T-helper 2 cell (primary cell): ENCODE data around the gene TSPAN32.

Experiments used
- DNase-seq, 5 experiments: peaks; one replicate each; pipeline versions ENCODE4 v3.0.0 to v3.0.0-alpha.2; 2012 to 2022
- total RNA-seq, 2 donors: gene quantifications; one replicate each; lab custom pipeline; 2026; lab: John Stamatoyannopoulos, UW

TSPAN32 gene
- total RNA-seq: 20.0 to 34.4 reads per million in 2 donors

DNA sequence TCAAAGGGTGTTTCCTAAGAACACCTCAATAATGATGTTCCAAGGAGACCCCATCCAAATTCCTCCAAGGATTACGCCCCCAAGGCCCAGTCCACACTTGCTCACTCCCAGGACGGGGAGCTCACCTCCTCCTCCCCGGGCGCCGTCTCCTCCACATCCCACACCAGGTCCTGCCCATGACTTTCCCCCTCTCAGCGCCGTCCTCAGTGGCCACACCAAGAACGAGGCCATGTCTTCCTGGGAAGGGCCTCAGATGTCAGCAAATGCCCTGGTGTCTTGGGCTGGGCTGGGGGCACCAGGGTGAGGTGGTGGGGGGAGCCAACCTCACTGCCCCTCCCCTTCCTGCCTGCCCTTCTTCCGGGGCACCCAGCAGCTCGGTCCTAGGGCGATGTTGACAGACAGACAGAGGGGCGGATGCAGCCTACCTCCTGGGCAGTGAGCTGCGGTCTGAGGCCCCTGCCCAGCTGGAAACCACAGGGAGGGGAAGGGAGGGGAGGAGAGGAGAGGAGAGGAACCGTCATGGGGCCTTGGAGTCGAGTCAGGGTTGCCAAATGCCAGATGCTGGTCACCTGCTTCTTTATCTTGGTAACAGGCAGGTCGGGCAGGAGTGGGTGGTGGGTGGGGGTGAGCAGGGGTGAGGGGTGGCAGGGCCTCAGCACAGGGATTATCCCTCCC, at the start of gene TSPAN32, which contains the start of gene C11orf21:
TSPAN32 (plus strand) TSS at position 383 of the 675 bp plus-strand sequence; CDS start at position 520, 137 bp downstream.
C11orf21 (minus strand) TSS at position 288 of the 675 bp plus-strand sequence; CDS start at position 178, 110 bp downstream.
- DNase-seq: peak in 3 of 5 experiments; percentile 47 to 84 (median 72)

- no peak for DNase-seq
Observed at GRCh38 chr11:2252018-2252417, 49.8 kb upstream of the TSPAN32 start.

DNA sequence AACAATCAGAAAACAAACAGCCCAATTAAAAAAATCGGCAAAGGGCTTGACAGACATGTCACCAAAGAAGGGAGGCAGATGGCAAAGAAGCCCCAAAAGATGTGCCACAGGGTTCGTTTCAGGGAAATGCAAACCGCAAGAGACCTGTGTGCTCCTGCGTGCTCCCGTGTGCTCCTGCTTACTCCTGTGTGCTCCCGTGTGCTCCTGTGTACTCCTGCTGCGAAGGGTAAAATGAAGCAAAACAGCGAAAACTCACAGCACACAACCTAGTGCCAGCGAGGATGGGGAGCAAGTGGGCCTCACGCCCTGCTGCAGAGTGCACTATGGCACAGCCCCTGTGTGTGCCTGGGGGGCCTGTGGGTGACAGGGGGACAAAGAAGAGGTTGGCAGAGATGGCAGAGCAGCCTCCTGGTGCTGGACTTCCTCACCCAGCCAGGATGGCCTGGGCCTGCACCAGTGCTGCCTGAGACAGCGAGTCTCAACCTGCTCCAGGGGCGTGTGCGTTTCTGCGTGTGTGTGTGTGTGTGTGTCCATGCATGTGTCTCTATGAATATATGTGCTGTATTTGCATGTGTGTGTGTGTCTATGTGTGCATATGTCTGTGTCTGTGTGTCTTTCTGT, 45.4 kb upstream of the TSPAN32 start:
- no peak for DNase-seq

DNA sequence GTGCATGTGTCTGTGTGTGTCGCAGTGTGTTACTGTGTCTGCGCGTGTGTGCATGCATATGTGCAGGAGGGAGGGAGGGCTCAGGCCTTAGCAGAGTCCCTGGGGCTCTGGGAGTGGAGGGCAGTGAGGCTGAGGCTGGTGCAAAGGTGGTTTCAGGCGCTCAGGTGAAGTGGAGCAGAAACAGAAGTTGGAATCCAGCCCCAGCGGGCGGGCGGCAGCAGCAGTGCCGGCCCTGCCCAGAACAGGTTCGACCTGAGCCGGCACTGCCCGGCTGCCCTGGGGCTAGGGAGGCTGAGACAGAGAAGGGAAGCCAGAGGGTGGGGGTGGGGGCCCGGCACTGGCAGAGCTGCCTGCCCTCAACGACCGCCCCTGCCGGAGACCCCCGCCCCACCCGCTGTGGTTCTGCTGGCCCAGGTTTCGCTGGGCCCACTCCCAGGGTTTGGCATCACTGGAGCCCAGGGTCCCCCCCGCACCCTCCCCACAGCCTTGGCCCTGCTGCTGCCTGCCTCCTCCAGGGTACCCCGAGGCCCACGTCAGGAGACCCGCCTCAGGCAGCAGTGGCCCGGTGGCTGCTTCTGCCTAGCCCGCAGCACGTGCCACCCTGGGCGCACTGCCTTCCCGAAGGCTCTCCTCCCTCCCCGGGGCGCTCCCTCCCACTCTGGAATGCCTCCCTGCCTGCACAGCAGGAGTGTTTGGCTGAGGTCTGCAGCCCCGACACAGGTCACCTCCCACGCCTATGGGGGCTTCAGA, 44.7 kb upstream of the TSPAN32 start:
- no peak for DNase-seq

DNA sequence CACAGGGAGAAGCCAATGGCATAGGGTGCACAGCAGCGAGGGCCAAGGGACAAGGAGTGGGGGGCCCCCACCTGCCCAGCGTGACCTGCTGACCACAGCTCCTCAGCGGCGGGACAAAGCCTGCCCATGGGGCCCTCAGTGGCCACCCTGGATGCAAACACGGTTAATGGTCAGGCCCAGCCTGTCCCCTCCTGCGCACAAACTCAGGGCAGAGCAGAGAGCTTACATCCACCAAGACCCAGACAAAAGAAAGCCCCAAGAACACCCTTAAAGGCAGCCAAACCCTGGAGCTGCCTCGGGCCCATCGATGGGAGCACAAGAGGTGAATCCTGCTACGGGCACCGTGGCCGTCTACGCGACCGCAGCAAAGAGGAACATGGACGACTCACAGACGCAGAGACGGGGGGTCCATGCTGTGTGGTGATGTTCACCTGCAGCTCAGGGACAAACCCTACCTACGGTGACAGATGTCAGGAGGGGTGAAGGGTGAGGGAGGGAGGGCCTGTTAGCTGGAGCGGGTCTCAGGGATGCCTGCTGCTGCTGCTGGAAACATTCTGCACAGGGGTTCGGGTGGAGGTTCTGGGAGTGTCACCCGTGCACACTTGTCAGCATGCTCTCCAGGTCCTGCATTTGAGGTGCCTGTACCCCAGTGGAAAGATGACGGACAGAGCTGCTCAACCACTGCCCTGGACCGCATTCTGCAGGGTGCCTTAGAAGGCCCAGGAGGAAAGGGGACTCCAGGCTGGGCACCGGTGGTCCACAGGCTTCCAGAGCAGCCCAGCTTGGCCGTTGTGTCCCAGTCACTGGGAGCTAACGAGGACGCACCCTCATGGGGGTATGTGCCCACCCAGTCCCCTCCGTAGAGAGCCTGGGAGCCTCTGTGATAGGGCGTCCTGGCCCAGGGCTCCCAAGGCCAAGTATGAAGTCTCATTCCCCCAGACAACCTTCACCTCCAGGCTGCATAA, 43.0 kb upstream of the TSPAN32 start:
- no peak for DNase-seq

DNA sequence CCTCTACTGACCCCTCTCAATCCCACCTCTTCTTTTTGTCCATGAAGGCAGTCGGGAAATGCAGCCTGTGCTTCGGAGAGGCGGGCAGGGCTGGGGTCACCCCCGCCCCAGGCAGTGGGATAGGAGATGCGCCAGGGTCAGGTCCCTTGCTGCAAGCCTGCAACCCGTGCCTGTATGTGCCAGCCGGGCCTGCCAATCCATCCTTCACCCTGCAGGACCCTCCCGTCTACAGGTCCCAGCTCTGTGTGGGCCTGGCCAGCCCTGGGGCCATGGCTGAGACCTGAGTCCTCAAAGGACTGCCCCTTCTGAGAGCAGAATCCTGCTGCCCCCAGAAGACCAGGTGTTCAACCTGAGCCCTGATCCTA, 42.4 kb upstream of the TSPAN32 start:
- DNase-seq: no peak

DNA sequence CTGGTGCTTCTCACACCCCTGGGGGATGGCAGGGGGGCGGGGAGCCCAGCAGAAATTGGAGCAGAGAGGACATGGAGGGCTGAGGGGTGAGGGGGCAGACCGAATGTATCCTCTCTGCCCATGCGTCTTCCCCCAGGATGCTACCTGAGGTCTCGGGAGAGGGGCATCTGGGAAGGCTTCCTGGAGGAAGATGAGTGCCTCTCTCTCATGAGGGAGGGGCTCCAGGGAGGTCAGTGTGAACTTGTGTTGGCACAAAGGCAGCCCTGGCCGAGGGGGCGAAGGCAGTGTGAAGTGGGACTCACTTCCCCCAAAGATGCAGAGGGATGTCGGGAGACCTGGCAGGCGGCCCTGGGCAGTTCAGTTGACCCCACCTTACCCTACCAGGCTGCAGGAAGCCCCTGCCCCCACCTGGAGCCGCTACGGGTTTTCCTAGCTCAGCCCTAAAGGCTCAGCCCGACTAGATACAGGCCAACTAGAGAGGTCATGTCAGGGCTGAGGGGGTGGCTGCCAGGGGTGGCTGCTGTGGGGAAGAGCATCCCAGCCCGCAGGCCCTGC, 41.8 kb upstream of the TSPAN32 start:
- DNase-seq: no peak

GRCh38 chr11:2260491-2261364, 41.1 kb upstream of the TSPAN32 start:
- no peak for DNase-seq

DNA sequence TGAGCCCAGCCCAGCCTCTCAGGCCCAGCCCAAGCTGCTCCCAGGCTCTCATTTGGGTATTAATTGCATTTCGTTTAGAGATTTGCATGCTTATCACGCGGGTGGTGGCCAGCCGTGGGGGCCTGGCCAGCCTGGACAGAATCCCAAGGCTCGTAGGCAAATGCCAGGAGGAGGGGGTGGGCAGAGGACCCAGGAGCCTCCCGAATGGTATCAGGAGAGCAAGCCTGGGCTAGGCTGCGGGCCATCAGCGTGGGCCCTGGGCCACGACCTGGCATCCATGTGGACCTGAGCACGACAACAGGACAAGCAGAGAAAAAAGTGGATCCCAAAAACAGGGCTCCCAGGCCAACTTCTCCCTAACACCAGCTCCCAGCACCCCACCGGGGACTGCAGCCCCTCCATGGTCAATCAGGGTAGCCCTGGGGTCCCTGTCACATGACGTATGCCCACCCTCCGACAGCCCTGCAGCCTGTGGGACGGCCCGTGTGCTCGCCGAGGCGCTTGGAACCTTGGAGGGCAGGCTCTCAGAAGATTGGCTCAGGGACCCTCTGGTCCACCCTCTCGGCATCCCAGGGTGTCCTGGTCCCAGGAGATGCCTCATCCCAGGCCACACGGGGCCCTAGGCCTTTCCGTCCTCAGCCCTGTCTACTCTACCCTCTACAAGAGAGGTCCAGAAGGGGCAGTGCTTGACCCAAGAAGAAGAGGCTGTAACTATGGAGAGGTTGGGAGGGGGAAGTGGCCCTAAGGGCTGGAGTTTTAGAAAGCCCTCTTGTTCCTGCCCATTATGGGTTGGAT, 40.2 kb upstream of the TSPAN32 start:
- DNase-seq: no peak

GRCh38 chr11:2262301-2263070, 39.3 kb upstream of the TSPAN32 start:
- no peak for DNase-seq

DNA sequence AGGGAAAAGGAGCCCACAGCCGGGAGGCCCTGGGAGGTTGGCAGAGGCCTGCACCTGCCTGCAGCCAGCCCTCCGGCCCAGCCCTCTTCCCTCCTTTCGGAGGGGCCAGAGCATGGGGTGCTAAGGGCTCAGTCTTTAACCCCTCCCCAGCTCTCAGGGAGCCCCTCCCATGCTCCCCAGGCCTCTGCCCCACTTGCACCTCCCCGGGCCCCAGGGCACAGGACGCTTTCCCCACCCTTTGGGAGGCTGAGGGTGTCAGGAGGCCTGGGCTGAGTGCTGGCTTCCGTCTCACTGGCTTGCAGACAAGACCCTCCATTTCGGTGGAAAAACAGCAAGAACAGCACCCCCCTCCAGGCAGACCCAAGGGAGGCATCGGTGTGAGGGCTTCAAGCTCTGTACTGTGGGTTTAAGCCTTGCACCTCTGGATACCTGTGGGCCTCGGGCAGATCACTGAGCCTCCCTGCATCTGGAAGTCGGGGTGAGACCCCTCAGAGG, 38.7 kb upstream of the TSPAN32 start:
- no peak for DNase-seq

DNA sequence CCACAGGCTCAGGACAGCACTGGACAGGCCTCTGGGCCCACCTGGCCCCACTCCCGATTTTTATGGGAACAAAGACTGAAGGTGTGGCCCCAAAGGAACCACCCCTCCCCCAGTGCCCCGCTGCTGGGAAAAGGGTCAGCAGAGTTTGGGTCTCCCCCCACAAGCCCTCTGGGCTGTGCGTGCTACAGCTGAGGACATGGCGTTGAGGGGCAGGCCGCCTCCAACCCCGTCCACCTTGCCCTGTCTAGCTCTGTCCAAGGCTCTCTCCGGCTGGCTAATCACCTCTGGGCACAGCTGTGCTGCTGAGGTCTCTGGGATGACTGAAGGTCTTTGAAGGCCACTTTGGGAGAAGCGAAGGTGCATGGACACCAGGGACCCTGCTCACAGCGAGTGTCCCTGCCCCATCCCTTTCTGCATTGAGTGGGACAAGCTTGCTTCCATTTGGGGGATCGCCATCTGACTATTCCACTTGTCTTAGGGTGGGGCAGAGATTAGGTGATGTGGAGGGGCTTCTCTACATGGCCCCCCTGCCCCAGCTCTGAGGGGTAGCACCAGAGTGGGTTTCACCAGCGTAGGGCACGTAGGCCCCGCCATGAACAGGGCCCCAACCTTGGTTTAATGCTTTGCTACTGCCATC, 38.0 kb upstream of the TSPAN32 start:
- DNase-seq: no peak

GRCh38 chr11:2264366-2265053, 37.3 kb upstream of the TSPAN32 start:
- DNase-seq: no peak

DNA sequence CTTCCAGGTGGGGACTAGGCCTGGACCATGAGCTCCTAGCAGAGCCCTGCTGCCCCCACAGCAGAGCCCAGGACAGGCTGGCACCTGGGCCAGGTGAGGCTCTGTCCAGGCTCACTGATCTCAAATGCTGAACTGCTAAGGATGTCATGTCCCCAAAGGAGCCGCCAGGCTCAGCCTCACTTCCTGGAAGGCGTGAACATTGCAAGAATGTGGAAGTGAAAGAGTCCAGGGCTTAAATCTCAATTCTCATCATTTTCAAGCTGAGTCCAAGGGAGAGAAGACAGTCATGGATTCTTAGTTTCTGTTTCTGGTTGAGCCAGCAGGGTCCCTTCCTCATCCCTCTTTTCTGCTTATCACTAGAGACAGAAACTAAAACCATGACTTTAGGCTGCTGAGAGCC, 36.4 kb upstream of the TSPAN32 start:
- peak in 1 of 5 experiments; percentile 5 for DNase-seq

- peak in 1 of 5 experiments; percentile 36 for DNase-seq
Observed at GRCh38 chr11:2265854-2266585, 35.8 kb upstream of the TSPAN32 start.

GRCh38 chr11:2266586-2267305, 35.1 kb upstream of the TSPAN32 start:
- DNase-seq: no peak
